ENCODE data around the gene GADD45B. TPM values are rescaled to one million over a fixed set of nuclear protein-coding genes. Genes with fewer than 3 reads are reported as not detected.

GADD45B gene, protein sequence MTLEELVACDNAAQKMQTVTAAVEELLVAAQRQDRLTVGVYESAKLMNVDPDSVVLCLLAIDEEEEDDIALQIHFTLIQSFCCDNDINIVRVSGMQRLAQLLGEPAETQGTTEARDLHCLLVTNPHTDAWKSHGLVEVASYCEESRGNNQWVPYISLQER
- 8.6 and 16.9 TPM in 2 replicates for total RNA-seq
- 144 TPM for polyA plus RNA-seq (2012)

DNA sequence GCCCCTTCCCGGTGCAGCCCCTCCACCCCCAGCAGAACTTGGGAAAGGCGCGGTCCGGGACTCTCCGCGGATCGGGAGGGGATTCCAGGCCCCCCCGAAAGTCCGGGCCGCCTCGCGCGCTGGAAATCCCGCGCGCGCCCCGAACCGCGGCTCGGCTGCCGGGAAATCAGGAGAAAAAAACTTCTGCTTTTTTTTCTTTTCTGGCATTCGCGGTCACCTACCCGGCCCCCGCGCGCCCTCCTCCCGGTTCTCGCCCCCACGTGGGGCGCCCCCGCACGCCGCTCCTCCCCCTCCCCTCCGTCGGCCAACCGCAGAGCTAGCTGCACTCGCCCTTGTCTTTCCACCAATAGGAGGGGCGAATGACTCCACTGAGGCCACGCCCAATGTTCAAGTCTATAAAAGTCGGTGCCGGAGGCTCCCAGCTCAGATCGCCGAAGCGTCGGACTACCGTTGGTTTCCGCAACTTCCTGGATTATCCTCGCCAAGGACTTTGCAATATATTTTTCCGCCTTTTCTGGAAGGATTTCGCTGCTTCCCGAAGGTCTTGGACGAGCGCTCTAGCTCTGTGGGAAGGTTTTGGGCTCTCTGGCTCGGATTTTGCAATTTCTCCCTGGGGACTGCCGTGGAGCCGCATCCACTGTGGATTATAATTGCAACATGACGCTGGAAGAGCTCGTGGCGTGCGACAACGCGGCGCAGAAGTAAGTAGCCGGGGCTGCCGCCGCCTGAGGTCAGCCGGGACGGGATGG, at the start of gene GADD45B:
Gene GADD45B, plus strand, starts transcription at position 426 of the 749 bp plus-strand sequence. Its CDS starts 232 bp downstream, at position 658.
- peak; percentile 97 for DNase-seq (ENCODE audit: low read depth)

DNA sequence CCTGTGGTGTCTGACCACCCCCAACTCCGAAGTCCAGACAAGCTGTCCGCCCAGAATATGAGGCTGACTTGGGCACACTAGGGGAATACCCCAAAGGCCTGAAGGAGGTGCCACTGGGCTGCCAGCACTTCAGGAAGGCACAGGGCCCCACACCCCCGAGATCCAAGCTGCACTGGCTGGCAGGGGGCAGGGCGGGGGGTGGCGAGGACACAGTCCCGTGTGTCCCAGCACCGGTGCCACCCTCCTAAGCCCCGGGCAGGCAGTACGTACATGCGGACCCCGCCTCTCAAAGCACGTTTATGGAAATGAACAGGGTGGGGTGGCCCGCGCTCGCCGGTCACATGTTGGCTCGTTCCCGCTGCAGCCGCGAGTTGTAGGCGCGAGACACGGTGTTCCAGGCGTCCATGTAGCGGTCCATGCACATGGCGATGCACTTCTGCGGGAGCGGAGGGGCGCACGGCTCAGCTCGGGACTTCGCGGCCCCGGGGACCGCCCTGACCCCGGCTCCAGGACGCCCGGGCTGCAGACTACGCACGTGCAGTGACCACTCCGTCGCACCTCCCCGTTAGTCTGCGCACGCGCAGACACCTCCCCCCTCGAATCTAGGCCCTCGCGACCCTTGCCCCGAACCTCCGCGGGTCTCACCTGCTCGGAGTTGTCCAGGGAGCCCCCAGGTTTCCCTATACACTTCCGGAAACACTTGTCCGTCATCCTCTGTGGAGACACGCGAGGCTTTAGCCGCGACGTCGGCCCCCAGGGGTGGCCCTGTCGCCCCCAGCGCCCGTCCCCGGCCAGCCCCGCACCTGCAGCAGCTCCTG, 49.1 kb upstream of the GADD45B start:
- peak; percentile 58 for DNase-seq (ENCODE audit: low read depth)

DNA sequence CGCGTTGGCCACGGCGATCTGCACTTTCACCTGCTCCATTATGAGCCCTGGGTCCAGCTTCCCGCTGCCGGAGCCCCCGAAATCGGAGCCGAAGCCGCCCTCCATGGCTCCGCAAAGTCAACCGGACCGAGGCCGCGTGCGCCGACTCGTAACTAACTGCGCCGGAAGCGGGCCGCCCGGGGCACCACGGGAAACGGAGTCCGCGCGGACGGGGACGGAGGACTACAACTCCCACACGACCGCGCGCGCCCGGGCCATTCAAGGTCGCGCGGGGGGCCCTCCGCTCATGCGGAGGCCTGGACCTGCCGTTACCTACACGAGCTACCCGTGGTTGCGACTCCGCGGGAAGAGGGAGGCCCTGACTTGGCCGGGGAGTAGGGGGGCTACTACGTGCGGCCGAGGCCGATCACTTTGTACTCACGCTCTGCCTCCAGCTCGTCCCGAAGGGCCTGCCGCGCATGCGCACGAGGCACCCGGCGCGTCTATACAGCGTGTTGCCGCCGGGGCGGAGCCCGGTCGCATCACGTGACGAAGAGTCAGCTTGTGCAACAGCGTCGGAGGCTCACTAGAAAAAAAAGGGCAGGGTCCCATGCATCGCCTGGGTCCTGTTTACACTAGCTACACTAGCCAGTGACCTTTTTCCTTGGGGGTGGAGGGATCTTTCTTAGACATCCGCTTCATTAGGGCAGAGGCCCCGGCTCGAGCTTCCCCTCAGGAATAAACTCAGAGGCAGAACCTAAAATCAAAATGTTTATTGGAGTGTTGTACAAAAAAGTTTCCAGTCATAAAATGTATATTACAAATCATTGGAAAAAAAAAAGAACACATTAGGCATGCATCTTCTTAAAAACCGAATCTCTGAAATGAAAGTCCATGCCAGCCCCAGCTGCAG, 48.3 kb upstream of the GADD45B start, which contains the start of gene TIMM13:
Gene TIMM13, minus strand, starts transcription at position 158 of the 892 bp plus-strand sequence. Its CDS starts 53 bp downstream, at position 105.
- peak; percentile 97 for DNase-seq (ENCODE audit: low read depth)

DNA sequence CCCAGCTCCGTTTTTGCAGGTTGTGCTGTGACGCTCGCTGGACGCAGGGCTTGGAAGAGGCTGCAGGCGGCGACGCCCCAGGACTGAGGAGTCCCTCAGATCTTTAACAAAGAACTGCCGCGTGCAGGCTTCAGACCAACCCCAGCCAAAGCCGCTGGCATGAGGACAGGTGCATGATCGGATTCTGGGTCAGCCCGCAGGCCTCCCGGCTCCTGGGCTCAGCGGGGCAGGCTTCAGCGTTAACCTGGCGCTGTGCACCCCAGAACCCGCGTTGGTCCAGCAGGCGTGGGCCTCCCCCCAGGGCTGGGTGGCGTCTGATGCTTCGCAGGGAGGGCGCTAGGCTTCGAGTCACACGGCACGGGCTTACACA, 47.6 kb upstream of the GADD45B start:
- peak; percentile 31 for DNase-seq (ENCODE audit: low read depth)

DNA sequence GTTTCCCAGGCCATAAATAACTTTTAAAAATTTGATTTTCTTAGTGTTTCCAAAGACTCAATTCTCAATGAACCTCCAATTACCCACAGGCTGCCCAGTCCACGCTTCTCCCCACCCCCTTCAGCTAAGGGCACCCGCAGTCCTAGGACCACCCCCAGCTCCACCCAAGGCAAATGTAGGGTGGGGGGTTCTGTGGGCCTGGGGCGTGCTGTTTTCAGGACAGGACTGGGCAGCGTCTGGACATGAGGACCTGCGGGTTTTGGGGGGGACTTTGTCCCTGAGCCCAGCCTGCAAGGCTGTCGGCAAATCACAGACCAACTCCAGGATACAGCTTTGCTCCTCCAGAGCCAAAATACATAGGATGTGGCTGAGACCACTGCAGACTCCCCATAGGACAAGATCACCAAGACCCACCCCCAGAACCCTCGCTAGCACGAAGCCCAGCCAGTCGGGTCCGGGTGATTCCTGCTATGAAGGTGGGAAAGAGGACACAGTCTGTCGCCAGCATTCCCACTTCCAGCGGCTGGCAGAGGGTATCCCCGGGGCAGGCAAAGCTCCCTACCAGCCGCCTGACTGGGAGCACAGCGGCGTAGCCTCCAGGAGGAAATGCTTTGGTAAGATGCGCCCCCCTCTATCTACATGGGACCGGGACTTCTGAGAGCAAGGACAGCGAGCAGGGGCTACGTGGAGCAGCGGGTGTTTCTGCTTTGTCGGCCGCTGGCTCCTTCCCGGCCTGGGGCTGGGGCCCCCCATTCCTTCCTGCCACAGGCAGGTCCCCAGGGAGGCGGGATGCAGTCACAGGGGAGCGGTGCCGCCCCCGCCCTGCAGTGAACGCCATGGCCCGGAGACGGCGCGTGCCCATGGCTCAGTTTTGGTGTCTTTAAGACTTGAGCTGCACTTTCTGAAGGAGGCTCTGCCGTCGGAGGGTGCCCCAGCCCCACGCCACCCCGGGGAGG, 46.9 kb upstream of the GADD45B start:
- no peak for DNase-seq (ENCODE audit: low read depth)

DNA sequence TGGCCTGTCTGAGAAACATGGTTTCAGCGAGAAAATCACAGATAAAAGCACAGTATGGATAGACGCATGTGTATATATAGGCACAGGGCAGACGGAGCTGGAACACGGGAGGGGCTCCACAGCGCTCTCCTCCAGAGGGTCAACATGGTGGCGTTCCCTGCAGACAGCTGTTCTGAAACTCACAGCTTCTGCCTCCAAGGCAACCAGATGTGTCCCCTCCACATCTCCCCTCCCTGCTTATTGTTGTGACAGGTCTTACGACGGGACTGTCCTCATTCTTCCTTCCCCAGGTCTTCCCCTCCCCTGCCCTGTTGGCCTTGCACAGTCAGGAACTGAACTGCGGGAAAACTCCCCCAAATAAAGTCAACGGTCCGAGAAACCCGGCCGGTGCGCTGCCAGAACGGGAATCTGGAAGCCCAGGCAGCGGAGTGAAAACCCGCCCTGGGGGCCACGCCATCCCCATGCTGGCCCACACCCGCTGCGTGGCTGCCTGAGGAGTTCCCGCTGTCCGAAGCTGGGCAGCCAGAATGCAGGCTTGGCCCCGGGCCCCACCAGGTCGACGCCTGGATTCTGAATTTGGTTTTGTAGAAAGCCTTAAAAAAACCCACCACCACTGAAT, 45.9 kb upstream of the GADD45B start:
- DNase-seq (ENCODE audit: low read depth) = no peak

DNA sequence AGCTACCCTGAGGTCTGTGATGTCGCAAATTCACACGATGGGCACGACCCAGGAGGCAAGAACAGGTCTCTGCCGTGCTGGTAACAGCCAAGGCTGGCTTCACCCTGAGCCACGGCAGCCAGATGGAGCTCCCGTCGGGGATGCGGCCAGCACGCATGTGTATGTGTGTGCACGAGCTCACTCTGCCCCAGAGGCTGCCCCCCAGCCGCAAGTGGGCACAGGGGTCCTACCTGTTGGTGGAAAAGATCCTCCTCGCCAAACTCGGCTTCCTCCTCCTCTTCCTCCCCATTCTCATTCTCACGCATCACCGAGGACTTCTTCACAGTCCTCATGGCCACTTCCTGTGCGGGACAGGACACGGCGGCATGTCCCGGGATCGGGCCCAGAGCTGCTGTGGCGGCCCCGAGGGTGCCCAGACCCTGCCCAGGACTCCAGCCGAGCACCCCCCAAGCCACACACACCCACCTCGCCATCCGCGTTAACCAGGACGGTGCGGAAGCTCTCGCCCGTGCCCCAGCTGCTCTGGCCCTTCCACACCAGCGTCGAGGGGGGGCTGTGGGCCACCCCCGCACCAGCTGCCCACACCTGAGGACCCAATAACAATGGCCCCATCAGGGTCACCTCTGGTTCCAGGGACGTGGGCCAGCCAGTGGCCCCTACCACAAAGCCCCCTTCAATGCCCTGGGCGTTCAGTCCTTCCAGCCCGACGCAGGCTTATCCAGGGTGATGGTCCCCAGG, 44.4 kb upstream of the GADD45B start:
- DNase-seq (ENCODE audit: low read depth) = no peak

DNA sequence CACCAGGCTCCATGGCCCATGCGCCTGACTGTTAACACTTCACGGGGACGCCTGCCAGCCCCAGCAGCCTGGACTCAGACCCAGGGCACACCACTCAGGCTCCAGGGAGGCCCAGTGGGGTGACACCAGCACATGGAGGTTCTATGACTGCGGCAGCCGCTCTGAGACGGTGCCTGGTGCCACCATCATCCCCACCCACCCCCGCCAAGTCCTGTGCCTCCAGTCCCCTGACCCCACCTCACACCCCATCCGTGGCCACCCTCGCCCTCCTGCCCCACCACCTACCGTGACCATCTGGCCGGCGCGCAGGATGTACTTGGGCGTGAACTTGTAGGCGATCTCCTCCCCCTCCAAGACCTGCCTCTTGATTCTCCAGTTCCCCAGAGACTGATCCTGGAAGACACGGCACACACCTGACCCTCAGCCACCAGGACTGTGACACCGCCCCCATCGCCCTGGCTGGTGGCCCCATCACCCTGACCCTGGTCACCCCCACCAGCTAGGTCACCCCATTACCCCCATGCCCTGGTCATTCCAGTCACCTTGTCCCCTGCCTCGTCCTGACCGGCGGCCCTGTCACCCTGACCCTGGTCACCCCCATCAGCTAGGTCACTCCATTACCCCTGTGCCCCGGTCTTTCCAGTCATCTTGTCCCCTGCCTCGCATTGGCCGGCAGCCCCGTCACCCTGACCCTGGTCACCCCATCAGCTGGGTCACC, 43.6 kb upstream of the GADD45B start:
- DNase-seq (ENCODE audit: low read depth) = no peak

DNA sequence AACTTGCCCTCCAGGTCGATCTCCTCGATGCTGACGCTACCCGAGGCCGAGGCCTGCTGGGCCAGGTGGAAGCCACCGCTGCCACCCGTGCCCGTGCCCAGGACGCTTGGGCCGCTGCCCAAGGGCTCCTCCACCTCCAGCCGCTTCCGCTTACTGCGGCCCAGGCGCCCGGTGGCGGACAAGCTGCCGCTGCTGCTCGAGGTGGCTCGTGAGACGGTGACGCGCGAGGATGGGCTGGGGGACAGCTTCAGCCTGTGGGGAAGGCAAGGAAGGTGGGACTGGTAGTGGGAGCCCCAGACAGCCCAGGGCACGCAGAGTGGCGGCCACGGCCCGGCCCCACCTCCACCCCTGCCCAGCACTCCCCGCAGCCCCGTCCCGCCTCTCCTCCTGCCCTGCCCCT, 42.1 kb upstream of the GADD45B start:
- DNase-seq (ENCODE audit: low read depth) = no peak

DNA sequence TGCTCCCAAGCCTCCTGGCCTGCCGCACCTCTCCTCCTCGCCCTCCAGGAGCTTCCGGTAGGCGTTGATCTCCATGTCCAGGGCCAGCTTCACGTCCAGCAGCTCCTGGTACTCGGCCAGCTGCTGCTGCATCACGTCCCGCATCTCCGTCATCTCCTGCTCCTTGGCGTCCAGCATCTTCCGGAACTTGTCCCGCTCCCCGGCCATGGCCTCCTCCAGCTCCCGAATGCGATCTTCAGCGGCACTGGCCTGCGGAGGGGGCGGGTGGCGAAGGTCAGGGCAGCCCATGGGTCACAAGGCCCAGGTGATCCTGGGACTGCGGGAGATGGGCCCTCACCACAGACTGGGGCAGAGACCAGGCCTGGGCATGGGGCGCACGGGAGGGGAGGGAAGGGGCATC, 41.7 kb upstream of the GADD45B start:
- no peak for DNase-seq (ENCODE audit: low read depth)

DNA sequence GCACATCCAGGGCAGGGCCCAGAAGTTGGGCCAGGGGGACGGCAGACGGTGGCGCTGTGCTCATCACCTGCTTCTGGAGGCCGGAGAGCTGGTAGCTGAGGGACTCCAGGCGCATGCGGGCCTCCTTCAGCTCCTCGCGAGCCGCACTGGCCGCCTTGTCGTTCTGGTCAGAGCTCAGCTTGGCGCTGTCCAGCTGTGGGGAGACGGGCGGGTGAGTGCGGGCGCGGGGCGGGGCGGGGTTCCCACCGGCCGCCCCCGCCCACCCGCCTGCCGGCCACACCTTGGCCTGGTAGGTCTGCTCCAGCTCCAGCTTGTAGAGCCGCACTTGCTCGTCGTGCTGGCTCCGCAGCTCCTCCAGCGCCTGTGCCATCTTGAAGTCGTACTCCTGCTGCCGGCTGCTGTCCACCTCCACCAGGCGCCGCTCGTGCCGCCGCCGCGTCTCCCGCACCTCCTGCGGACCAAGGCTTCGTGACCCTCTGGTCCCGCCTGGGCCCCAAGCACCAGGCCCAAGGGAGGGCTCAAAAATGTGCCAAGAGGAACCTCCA, 41.1 kb upstream of the GADD45B start:
- no peak for DNase-seq (ENCODE audit: low read depth)

DNA sequence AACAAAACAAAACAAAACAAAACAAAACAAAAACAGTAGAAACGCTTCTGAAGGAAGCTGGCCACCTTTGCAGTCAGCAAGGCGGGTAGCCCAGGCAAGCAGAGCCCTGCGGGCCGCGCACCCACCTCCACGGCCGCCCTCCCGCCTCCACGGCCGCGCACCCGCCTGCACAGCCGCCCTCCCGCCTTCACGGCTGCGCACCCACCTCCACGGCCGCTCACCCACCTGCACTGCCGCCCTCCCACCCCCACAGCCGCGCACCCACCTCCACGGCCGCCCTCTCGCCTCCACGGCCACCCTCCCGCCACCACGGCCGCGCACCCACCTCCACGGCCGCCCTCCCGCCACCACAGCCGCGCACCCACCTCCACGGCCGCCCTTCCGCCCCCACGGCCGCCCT, 39.5 kb upstream of the GADD45B start:
- DNase-seq (ENCODE audit: low read depth) = no peak

DNA sequence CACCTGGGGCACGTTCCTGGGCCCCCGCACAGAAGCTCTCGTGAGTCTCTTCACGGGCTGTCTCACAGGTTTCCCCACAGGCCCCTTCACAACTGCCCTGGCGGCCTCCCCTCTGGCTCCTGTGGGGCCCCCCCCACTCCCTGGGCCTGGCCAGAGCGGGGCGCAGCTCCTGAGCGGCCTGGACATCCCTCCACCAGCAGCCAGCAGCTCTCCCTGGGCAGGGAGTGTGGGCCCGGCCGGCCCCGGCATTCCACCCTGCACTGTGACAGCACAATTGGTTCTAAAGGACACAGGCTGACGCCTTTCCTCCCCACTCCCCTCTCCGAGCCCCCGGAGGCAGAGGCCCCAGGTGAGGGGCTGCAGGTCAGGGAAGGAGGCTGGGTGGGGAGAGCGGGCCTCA, 39.0 kb upstream of the GADD45B start:
- no peak for DNase-seq (ENCODE audit: low read depth)

DNA sequence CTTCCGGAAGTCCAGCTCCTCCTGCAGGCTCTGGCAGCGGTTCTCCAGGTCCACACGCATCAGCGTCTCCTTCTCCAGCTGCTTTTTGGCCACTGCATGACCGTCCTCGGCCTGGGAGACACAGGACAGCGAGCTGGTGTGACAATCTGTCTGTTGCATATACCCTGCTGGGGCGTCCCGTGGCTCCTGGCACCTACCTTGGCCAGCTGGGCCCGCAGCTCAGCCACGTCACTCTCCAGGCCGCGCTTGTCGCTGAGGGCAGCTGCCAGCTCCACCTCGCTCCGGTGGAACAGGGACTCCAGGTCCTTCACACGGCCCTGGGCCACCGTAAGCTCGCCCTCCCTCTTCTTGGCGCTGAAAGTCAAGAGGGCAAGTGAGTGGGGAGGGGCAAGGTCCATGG, 37.7 kb upstream of the GADD45B start:
- no peak for DNase-seq (ENCODE audit: low read depth)

DNA sequence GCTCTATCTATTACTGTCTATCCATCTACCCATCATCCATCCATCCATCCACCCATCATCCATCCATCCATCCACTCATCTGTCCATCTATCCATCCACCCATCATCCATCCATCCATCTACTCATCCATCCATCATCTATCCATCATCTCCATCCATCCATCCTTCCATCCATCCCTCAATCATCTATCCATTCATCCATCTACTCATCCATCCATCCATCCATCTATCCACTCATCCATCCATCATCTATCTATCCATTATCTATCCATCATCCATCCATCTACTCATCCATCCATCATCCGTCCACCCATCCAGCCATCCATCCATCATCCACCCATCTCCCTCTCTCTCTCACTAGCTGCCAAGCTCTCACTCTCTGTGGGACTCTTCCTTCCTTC, 35.4 kb upstream of the GADD45B start:
- DNase-seq (ENCODE audit: low read depth) = no peak

DNA sequence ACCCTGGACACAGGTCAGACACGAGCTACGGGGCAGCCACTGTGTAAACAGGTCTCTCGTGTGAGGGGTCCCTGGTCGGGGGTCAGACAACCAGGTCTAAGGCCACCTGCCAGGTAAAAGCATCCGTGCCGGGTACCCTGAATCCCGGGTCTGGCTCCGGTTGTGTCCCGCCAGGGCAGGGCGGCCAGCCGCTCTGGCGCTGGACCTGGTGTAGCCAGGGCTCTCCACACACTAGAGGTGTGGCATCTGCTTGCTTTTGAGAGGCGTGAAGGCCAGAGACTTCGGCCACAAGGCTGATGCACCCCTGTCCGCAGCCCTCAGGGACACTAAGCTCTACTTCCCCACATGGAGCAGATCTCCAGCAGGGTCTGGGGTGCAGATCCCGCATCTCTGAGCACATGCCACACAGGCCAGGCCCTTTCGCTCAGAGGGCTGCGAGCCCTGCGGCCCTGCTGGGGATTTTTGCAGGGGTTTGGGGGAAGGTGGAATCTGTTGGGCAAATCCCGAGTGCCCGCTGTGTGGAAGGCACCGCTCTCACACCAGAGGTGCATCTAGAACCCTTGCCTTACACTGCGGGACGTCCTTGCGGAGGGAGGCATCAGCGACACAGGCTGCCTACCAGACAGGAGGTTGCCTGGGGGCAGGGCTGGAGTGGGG, 34.7 kb upstream of the GADD45B start:
- DNase-seq (ENCODE audit: low read depth) = no peak

DNA sequence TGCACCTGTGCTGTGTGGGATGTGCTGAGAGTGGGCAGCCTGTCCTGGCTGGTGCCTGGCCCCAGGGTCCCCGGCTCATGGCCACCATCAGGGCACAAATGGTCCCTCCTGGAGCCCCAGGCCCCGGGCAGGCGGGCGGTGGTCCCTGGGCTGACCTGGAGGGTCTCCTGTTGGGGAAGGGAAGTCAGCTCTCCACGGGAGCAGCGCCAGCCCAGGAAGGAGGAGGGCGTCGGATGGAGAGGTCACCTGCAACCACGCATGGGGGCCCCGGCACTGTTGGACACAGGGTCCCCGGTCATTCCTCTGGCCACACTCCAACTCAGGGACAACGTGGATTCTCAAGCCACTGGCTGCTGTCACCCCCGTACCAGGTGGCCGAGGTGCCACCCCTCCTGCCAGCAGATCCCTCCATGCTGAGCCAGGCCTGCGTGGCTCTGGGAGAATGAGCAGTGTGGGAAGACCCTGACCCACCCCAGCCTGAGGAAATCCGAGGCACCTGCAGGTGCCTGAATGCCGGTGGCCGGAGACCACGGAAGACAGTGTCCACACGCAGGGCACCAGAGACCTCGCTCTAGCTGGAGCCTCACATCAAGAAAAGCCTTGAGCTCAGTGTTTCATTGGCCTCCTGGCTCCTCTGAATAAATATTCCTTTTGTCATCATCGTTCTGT, 32.7 kb upstream of the GADD45B start:
- no peak for DNase-seq (ENCODE audit: low read depth)

Measured in myocyte (in vitro differentiated cells).